Naive B cell (primary cell): ENCODE measurements around the gene CPNE7. TPM values are rescaled to one million over a fixed set of nuclear protein-coding genes. Genes with fewer than 3 reads are reported as not detected.

ENCODE experiments used
- ATAC-seq, 2 donors: fragments of 150-1000 bp; cut with Tn5 transposase; 2 replicates each; pipeline ENCODE4 v1.10.0; 2021; ENCODE audit warnings: low read depth in 2 of 2, mild to moderate bottlenecking in 2 of 2, moderate library complexity in 2 of 2
- DNase-seq: peaks from one replicate; pipeline ENCODE4 v3.0.0; 2022
- H3K27ac Mint-ChIP-seq, 6 donors: one replicate each; pipeline ENCODE4 v1.8.0; 2020 to 2022; ENCODE audit warnings: mild to moderate bottlenecking in 6 of 6, mixed read lengths in 6 of 6, moderate library complexity in 5 of 6, inconsistent platforms in 2 of 6
- H3K27me3 Mint-ChIP-seq, 3 donors: one replicate each; pipeline ENCODE4 v1.8.0; 2021 to 2022; ENCODE audit warnings: mixed read lengths in 3 of 3, mild to moderate bottlenecking in 1 of 3
- H3K36me3 Mint-ChIP-seq, 2 donors: one replicate each; pipeline ENCODE4 v1.8.0; 2020 to 2022; ENCODE audit warnings: mixed read lengths in 2 of 2, inconsistent platforms in 1 of 2, mild to moderate bottlenecking in 1 of 2
- H3K4me1 Mint-ChIP-seq, 3 donors: one replicate each; pipeline ENCODE4 v1.8.0; 2020 to 2022; ENCODE audit warnings: mixed read lengths in 3 of 3, inconsistent platforms in 1 of 3, mild to moderate bottlenecking in 1 of 3, moderate library complexity in 1 of 3
- H3K4me3 Mint-ChIP-seq, 8 donors: one replicate each; pipeline ENCODE4 v1.8.0; 2020 to 2022; ENCODE audit warnings: mild to moderate bottlenecking in 8 of 8, mixed read lengths in 8 of 8, moderate library complexity in 8 of 8, inconsistent platforms in 2 of 8
- H3K9me3 Mint-ChIP-seq, 7 donors: one replicate each; pipeline ENCODE4 v1.8.0; 2020 to 2022; ENCODE audit warnings: mixed read lengths in 7 of 7, mild to moderate bottlenecking in 5 of 7, inconsistent platforms in 2 of 7, moderate library complexity in 1 of 7
- polyA plus RNA-seq, 6 donors: library from polyadenylated mRNA; unstranded; fragments of 300-500 nt; fragmentation: Illumina TruSeq; gene quantifications; one replicate each; pipeline ENCODE4 v1.2.3, GENCODE V29; 2021; ENCODE audit warnings: low read depth in 6 of 6

The CPNE7 gene
- polyA plus RNA-seq, 6 donors from 2014 or later: not detected

- DNase-seq (no peak), ATAC-seq (no peak)
- Mint-ChIP-seq H3K27ac (peak overlapping the region in 1 of 6 donors; percentile 78), H3K4me3 (no peak overlapping the region), H3K4me1 (peaks cover 6 to 10% (median 6%) of the 10 kb centered on the region in 3 donors), H3K27me3 (peaks cover 0 to 16% (median 6%) of the 10 kb centered on the region in 3 donors), H3K9me3 (no peaks in the 10 kb centered on the region), H3K36me3 (no peaks in the 10 kb centered on the region)
Measured at GRCh38 chr16:89601906-89602272, 26.3 kb downstream of the CPNE7 start.

DNA sequence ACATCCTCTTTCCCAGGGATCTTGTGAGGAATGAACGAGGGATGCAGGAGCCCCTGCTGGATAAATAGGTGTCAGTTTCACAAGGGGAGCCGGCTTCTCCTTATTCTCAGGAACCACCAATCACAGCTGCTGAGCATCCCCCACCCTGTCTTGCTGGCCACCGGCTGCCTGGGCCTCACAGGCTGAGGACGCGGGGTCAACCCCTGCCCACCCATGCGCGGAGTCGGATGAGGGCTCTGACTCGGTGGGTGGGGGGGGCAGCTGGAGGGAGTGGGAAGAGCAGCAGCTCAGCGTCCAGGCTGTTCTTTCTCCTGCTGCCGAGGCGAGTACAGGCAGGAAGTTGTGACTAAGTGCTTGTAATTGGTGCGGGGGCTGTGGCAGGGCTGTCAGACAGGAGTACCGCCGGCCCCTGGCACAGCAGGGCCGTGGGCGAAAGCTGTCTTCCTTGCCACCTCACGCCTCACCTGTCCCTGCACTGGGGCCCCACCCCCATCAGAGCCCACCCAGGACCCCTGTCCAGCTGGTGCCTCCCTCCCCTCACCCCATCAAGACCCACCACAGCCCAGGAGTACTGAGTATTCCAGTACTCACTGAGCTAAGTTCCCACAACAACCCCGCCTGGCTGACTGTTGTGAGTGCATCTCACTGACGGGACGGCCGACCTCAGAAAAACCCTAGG, 26.9 kb downstream of the CPNE7 start:
- peak overlapping the region in 1 of 8 donors; percentile 15 for H3K4me3 Mint-ChIP-seq

GRCh38 chr16:89602952-89603590, 27.5 kb downstream of the CPNE7 start:
- peaks cover 6 to 10% (median 6%) of the 10 kb centered on the region in 3 donors for H3K4me1 Mint-ChIP-seq
- ATAC-seq (no peak), DNase-seq (no peak)
- H3K27ac Mint-ChIP-seq: no peak overlapping the region
- no peaks in the 10 kb centered on the region for H3K36me3 Mint-ChIP-seq
- peak overlapping the region in 3 of 8 donors; percentile 5 to 16 (median 15) for H3K4me3 Mint-ChIP-seq
- H3K27me3 Mint-ChIP-seq: peaks cover 0 to 16% (median 6%) of the 10 kb centered on the region in 3 donors
- H3K9me3 Mint-ChIP-seq: no peaks in the 10 kb centered on the region

More for the DNA sequence above, 26.9 kb downstream of the CPNE7 start:
- peaks cover 0 to 16% (median 6%) of the 10 kb centered on the region in 3 donors for H3K27me3 Mint-ChIP-seq
- peaks cover 6 to 10% (median 6%) of the 10 kb centered on the region in 3 donors for H3K4me1 Mint-ChIP-seq
- no peaks in the 10 kb centered on the region for H3K36me3 Mint-ChIP-seq
- H3K27ac Mint-ChIP-seq: peak overlapping the region in 1 of 6 donors; percentile 78
- peak; percentile 50 to 62 for ATAC-seq
- no peaks in the 10 kb centered on the region for H3K9me3 Mint-ChIP-seq
- no peak for DNase-seq

DNA sequence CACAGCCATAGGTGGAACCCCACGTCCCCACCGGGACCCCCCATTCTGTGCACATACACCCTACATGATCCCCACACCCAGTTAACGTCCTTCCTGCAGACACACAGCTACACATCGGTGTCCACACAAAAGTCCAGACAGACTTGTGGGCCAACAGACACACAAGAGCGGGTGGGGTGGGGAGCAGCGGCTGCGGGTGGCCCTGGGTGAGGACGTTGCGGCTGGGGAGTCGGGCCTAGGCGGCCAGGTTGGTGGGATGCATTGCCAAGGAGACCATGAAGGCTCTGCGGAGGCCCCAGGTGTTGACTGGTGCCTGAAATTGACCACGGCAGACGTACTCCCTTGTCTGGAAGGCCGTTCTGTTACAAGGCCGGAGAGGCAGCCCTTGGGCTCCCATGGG, 29.2 kb downstream of the CPNE7 start:
- no peaks in the 10 kb centered on the region for H3K36me3 Mint-ChIP-seq
- H3K4me1 Mint-ChIP-seq: peaks cover 6 to 10% (median 6%) of the 10 kb centered on the region in 3 donors
- no peaks in the 10 kb centered on the region for H3K9me3 Mint-ChIP-seq
- H3K27ac Mint-ChIP-seq: no peak overlapping the region
- peaks cover 0 to 16% (median 6%) of the 10 kb centered on the region in 3 donors for H3K27me3 Mint-ChIP-seq
- no peak overlapping the region for H3K4me3 Mint-ChIP-seq
- DNase-seq (no peak), ATAC-seq (no peak)

- H3K9me3 Mint-ChIP-seq: no peaks in the 10 kb centered on the region
- peaks cover 0 to 16% (median 6%) of the 10 kb centered on the region in 3 donors for H3K27me3 Mint-ChIP-seq
- no peaks in the 10 kb centered on the region for H3K36me3 Mint-ChIP-seq
- H3K4me3 Mint-ChIP-seq: no peak overlapping the region
- ATAC-seq (no peak), DNase-seq (no peak)
- H3K27ac Mint-ChIP-seq: no peak overlapping the region
- peaks cover 6 to 10% (median 6%) of the 10 kb centered on the region in 3 donors for H3K4me1 Mint-ChIP-seq
Measured at GRCh38 chr16:89605186-89605970, 29.8 kb downstream of the CPNE7 start.

GRCh38 chr16:89606006-89606405, 30.4 kb downstream of the CPNE7 start:
- H3K4me3 Mint-ChIP-seq: no peak overlapping the region
- DNase-seq (no peak), ATAC-seq (no peak)
- peaks cover 0 to 16% (median 6%) of the 10 kb centered on the region in 3 donors for H3K27me3 Mint-ChIP-seq
- H3K4me1 Mint-ChIP-seq: peaks cover 6 to 10% (median 6%) of the 10 kb centered on the region in 3 donors
- H3K9me3 Mint-ChIP-seq: no peaks in the 10 kb centered on the region
- no peak overlapping the region for H3K27ac Mint-ChIP-seq
- H3K36me3 Mint-ChIP-seq: no peaks in the 10 kb centered on the region

GRCh38 chr16:89607453-89607852, 31.9 kb downstream of the CPNE7 start:
- Mint-ChIP-seq H3K27ac (no peak overlapping the region), H3K4me1 (peaks cover 6 to 8% (median 6%) of the 10 kb centered on the region in 3 donors), H3K9me3 (no peaks in the 10 kb centered on the region), H3K4me3 (no peak overlapping the region), H3K27me3 (peaks cover 0 to 10% (median 9%) of the 10 kb centered on the region in 3 donors), H3K36me3 (no peaks in the 10 kb centered on the region)
- DNase-seq (no peak), ATAC-seq (no peak)

- peaks cover 0 to 2% (median 0%) of the 10 kb centered on the region in 3 donors for H3K4me1 Mint-ChIP-seq
- no peaks in the 10 kb centered on the region for H3K9me3 Mint-ChIP-seq
- ATAC-seq: no peak
- H3K36me3 Mint-ChIP-seq: no peaks in the 10 kb centered on the region
- H3K27me3 Mint-ChIP-seq: peaks cover 4 to 11% (median 10%) of the 10 kb centered on the region in 3 donors
- H3K27ac Mint-ChIP-seq: no peak overlapping the region
- H3K4me3 Mint-ChIP-seq: no peak overlapping the region
- no peak for DNase-seq
Measured at GRCh38 chr16:89607937-89608740, 32.6 kb downstream of the CPNE7 start.

GRCh38 chr16:89610108-89610453, 34.5 kb downstream of the CPNE7 start:
- H3K4me3 Mint-ChIP-seq: no peak overlapping the region
- DNase-seq (no peak), ATAC-seq (no peak)
- no peaks in the 10 kb centered on the region for H3K4me1 Mint-ChIP-seq
- peaks cover 5 to 16% (median 12%) of the 10 kb centered on the region in 3 donors for H3K27me3 Mint-ChIP-seq
- no peaks in the 10 kb centered on the region for H3K36me3 Mint-ChIP-seq
- no peak overlapping the region for H3K27ac Mint-ChIP-seq
- H3K9me3 Mint-ChIP-seq: no peaks in the 10 kb centered on the region

DNA sequence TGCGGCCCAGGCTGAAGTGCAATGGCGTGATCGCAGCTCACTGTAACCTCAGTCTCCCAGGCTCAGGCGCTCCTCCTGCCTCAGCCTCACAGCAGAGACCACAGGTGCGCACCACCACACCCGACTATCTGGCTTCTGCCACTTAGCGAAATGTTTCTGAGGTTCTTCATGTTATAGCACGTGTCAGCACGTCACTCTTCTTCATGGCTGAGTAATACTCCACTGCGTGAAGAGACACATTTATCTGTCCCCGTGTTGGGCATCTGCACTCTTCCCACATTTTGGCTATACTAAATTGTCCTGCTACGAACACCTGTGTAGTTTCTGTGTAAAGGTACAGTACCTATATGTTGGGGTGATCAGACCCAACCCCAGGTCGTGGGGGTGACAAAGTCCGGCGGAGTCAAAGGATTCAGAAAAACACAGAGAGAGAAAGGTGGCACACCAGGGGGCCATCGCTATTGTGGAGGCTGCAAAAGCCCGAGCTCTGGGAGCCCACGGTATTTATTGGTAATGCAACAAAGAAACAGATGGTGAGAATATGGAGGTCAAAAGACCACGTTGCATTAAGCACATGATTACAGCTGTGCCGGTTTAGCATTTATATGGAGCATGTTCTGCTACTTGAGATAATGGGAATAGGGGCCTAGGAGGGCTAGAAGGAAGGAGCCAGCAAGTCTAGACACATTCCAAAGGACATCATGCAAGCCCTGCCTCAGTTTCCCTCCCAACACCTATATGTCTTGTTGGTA, 37.0 kb downstream of the CPNE7 start:
- Mint-ChIP-seq H3K9me3 (peaks cover 0 to 4% (median 0%) of the 10 kb centered on the region in 7 donors), H3K4me1 (peaks cover 12 to 13% (median 12%) of the 10 kb centered on the region in 3 donors), H3K27me3 (peaks cover 5 to 16% (median 12%) of the 10 kb centered on the region in 3 donors), H3K27ac (peak overlapping the region in 1 of 6 donors; percentile 49), H3K4me3 (no peak overlapping the region), H3K36me3 (no peaks in the 10 kb centered on the region)
- DNase-seq: no peak
- no peak for ATAC-seq

- peak within 1 kb of the TSS in 1 of 6 donors; percentile 49 for H3K27ac Mint-ChIP-seq
- DNase-seq: no peak
- ATAC-seq: no peak
- H3K9me3 Mint-ChIP-seq: peaks cover 0 to 4% (median 0%) of the 10 kb centered on the region in 7 donors
- no peaks in the 10 kb centered on the region for H3K36me3 Mint-ChIP-seq
- peak within 1 kb of the TSS in 1 of 8 donors; percentile 59 for H3K4me3 Mint-ChIP-seq
- peaks cover 12 to 13% (median 12%) of the 10 kb centered on the region in 3 donors for H3K4me1 Mint-ChIP-seq
- peaks cover 5 to 16% (median 12%) of the 10 kb centered on the region in 3 donors for H3K27me3 Mint-ChIP-seq
Measured at GRCh38 chr16:89613231-89613953, 37.8 kb downstream of the CPNE7 start, which contains the start of gene DPEP1. Gene DPEP1 (plus strand): TSS chr16:89613642. CDS start chr16:89630411, 16,769 bp downstream.
